ENCODE measurements around the gene XIRP1. TPM values are rescaled to one million over a fixed set of nuclear protein-coding genes. Genes with fewer than 3 reads are reported as not detected.
A peak's percentile ranks its signal among the peaks of the same experiment; 100 is the strongest.

XIRP1 gene
- total RNA-seq, 1 experiment from 2014 or later, result not detected

DNA sequence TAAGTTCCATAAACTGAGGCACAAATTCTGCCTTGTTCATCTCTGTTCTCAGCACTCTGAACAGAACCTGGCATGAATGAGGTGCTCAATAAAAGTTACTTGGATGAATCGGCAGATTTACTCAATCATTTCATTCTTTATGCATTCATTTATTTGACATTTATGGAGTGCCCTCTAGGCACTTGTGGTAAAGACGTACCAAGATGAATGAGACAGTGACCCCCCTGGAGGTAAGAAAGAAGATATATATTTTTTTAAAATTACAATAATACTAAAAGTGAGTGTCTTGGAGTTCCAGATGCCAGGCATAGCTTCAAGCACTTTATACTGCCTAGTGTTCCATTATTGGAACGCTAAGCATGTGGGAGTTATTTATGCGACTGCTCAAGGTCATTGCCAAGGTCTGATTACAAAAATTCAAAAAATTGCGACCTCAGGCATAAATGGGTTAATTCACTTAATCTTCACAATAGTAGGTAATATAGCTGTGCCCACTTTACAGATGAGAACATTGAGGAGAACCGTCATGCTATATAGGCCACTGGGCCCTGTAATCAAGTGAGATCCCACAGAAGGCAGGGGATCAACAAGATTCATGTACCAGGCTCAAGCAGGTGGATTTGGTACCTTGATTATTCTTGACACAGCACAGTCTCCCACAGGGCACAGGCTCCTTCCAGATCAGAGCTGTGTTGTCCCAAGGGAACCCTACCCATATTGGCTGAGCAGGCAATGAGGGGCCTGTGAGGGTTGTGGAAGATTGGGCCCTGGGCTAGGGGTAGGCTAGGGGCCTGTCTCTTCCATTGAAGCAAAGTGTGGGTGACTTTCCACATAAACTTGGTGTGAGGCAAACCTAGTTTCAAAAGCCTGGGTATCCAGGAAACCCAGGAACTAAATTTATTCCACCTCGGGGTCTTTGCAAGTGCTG lies 10.7 kb downstream of the XIRP1 start:
- ChIA-PET CTCF (no interaction called here), POLR2A (no interaction called here)
- Histone ChIP-seq H3K9me3 (ENCODE audit: control insufficient read depth, insufficient read depth, low read depth, low read length) (no peaks in the 10 kb centered on the region), H3K27ac (ENCODE audit: low read length) (no peak overlapping the region), H3K36me3 (ENCODE audit: control insufficient read depth, insufficient read depth, low read length) (no peaks in the 10 kb centered on the region), H3K4me1 (ENCODE audit: control insufficient read depth, insufficient read depth, low read length) (peaks cover 11% of the 10 kb centered on the region), H3K27me3 (ENCODE audit: control insufficient read depth, insufficient read depth, low read length) (no peaks in the 10 kb centered on the region), H3K4me3 (ENCODE audit: low read depth in 2 of 2, low read length in 2 of 2) (peak overlapping the region; percentile 41 to 53)
- TF ChIP-seq, protein P1, sequence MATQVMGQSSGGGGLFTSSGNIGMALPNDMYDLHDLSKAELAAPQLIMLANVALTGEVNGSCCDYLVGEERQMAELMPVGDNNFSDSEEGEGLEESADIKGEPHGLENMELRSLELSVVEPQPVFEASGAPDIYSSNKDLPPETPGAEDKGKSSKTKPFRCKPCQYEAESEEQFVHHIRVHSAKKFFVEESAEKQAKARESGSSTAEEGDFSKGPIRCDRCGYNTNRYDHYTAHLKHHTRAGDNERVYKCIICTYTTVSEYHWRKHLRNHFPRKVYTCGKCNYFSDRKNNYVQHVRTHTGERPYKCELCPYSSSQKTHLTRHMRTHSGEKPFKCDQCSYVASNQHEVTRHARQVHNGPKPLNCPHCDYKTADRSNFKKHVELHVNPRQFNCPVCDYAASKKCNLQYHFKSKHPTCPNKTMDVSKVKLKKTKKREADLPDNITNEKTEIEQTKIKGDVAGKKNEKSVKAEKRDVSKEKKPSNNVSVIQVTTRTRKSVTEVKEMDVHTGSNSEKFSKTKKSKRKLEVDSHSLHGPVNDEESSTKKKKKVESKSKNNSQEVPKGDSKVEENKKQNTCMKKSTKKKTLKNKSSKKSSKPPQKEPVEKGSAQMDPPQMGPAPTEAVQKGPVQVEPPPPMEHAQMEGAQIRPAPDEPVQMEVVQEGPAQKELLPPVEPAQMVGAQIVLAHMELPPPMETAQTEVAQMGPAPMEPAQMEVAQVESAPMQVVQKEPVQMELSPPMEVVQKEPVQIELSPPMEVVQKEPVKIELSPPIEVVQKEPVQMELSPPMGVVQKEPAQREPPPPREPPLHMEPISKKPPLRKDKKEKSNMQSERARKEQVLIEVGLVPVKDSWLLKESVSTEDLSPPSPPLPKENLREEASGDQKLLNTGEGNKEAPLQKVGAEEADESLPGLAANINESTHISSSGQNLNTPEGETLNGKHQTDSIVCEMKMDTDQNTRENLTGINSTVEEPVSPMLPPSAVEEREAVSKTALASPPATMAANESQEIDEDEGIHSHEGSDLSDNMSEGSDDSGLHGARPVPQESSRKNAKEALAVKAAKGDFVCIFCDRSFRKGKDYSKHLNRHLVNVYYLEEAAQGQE (IDR thresholded peaks at IDR 0.05; ENCODE audit: insufficient read depth in 1 of 2, low read depth in 2 of 2, low read length in 1 of 2), result no peak
- TF ChIP-seq TCF7L2 (IDR thresholded peaks at IDR 0.05; ENCODE audit: low read depth, low read length) (no peak), SIN3A (IDR thresholded peaks at IDR 0.05; ENCODE audit: borderline replicate concordance, insufficient read depth, low read depth, low read length) (no peak), POLR2AphosphoS5 (IDR thresholded peaks at IDR 0.05; ENCODE audit: low read depth, low read length) (no peak)
- TF ChIP-seq, protein P2, sequence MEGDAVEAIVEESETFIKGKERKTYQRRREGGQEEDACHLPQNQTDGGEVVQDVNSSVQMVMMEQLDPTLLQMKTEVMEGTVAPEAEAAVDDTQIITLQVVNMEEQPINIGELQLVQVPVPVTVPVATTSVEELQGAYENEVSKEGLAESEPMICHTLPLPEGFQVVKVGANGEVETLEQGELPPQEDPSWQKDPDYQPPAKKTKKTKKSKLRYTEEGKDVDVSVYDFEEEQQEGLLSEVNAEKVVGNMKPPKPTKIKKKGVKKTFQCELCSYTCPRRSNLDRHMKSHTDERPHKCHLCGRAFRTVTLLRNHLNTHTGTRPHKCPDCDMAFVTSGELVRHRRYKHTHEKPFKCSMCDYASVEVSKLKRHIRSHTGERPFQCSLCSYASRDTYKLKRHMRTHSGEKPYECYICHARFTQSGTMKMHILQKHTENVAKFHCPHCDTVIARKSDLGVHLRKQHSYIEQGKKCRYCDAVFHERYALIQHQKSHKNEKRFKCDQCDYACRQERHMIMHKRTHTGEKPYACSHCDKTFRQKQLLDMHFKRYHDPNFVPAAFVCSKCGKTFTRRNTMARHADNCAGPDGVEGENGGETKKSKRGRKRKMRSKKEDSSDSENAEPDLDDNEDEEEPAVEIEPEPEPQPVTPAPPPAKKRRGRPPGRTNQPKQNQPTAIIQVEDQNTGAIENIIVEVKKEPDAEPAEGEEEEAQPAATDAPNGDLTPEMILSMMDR (IDR thresholded peaks at IDR 0.05), result no peak
- DNase-seq (ENCODE audit: low read depth, low spot score) (no peak), ATAC-seq (no peak)
- in situ Hi-C loops (cut with HindIII; ENCODE audit: low pct_unique_long_range_greater_than_20kb, low sequenced_read_pairs) (no loop called here), intact Hi-C loops (cut with micrococcal nuclease; ENCODE audit: unreplicated experiment) (no loop called here)
- no TSS peak for BruUV-seq (replicated peaks)

DNA sequence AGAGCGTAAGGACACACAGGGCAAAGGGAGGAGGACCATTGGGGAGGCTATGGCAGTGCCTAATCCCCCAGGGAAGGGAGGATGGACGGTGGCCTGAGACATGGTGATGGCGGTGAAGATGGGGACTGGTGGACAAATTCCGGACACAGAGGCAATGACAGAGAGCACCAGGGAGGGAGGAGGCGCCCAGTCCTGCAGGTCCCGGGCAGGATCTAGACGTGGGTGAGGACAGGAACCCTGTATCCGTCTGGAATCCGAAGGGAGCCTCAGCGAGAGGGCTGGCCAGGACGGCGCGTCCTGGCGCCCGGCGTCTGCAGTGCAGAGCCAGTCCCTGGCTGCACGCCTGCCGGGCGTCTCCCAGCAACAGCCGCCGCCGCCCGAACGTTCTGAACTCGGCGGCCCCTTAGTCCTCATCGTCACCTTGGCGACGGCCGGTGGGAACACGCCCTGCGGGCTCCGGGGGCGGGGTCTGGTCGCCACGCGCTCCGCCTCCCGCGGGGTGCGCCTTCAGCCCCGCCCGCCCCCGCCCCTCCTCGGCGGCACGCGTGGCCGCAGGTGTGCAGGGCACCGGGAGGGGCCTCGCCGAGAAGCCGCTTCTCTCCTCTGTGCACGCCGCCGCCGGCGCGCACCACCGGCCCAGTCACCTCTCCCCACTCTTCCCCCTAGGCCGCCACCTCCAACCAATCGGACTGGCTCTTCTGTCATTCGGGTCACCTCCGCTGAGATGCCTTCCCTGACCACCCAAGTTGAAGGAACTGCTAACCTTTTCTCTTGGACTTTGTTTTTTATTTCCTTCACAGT lies 11.6 kb downstream of the XIRP1 start:
- Histone ChIP-seq H3K4me1 (ENCODE audit: control insufficient read depth, insufficient read depth, low read length) (peaks cover 11% of the 10 kb centered on the region), H3K27me3 (ENCODE audit: control insufficient read depth, insufficient read depth, low read length) (no peaks in the 10 kb centered on the region), H3K9me3 (ENCODE audit: control insufficient read depth, insufficient read depth, low read depth, low read length) (no peaks in the 10 kb centered on the region), H3K27ac (ENCODE audit: low read length) (no peak overlapping the region), H3K36me3 (ENCODE audit: control insufficient read depth, insufficient read depth, low read length) (no peaks in the 10 kb centered on the region), H3K4me3 (ENCODE audit: low read depth in 2 of 2, low read length in 2 of 2) (peak overlapping the region; percentile 41 to 53)
- ATAC-seq (peak; percentile 85), DNase-seq (ENCODE audit: low read depth, low spot score) (no peak)
- ChIA-PET CTCF (no interaction called here), POLR2A (no interaction called here)
- no peak for TF ChIP-seq TCF7L2 (IDR thresholded peaks at IDR 0.05; ENCODE audit: low read depth, low read length)
- TF ChIP-seq POLR2AphosphoS5 (IDR thresholded peaks at IDR 0.05; ENCODE audit: low read depth, low read length), result no peak
- no peak for TF ChIP-seq SIN3A (IDR thresholded peaks at IDR 0.05; ENCODE audit: borderline replicate concordance, insufficient read depth, low read depth, low read length)
- TF ChIP-seq, protein P2 (IDR thresholded peaks at IDR 0.05), result no peak
- TF ChIP-seq, protein P1 (IDR thresholded peaks at IDR 0.05; ENCODE audit: insufficient read depth in 1 of 2, low read depth in 2 of 2, low read length in 1 of 2), result no peak
- intact Hi-C loops (cut with micrococcal nuclease; ENCODE audit: unreplicated experiment) (no loop called here), in situ Hi-C loops (cut with HindIII; ENCODE audit: low pct_unique_long_range_greater_than_20kb, low sequenced_read_pairs) (no loop called here)
- no TSS peak for BruUV-seq (replicated peaks)

Data from Panc1 (cell line).